ENCODE data around the gene HDDC2. TPM values are rescaled to one million over a fixed set of nuclear protein-coding genes. Genes with fewer than 3 reads are reported as not detected.

The HDDC2 gene
- polyA plus RNA-seq, 3 donors: 24.4 to 59.9 (median 42.6) TPM

GRCh38 chr6:125296471-125296870 is 5.3 kb downstream of the HDDC2 start:
- no peak overlapping the region for H3K27ac ChIP-seq (ENCODE audit: low read depth in 1 of 2, low read length in 2 of 2)
- Mint-ChIP-seq H3K9me3 (no peaks in the 10 kb centered on the region), H3K27me3 (ENCODE audit: low read depth in 3 of 3) (peaks cover 0 to 2% (median 0%) of the 10 kb centered on the region in 3 donors), H3K27ac (no peak overlapping the region), H3K4me1 (peaks cover 22% of the 10 kb centered on the region), H3K4me3 (no peak overlapping the region), H3K36me3 (peaks cover 63 to 70% of the 10 kb centered on the region in 2 donors)
- peaks cover 15 to 17% of the 10 kb centered on the region in 2 donors for H3K4me1 ChIP-seq (ENCODE audit: control insufficient read depth in 1 of 2, insufficient read depth in 2 of 2, low read length in 2 of 2)
- intact Hi-C loops (cut with micrococcal nuclease): no loop called here
- no peaks in the 10 kb centered on the region for H3K9me3 ChIP-seq (replicated peaks in 1 of 2; ENCODE audit: control insufficient read depth in 1 of 2, insufficient read depth in 1 of 2, low read length in 2 of 2)
- no peak for TF ChIP-seq CTCF (IDR thresholded peaks at IDR 0.05)
- H3K79me2 ChIP-seq (ENCODE audit: insufficient read depth, low read length): no peaks in the 10 kb centered on the region
- no peak overlapping the region for H3K4me2 ChIP-seq (replicated peaks; ENCODE audit: extremely low read depth, low read length, poor library complexity, severe bottlenecking)
- H3K27me3 ChIP-seq (ENCODE audit: control insufficient read depth in 2 of 2, insufficient read depth in 2 of 2, low read length in 2 of 2): no peaks in the 10 kb centered on the region
- no peaks in the 10 kb centered on the region for H4K20me1 ChIP-seq (ENCODE audit: insufficient read depth, low read length)
- no peak for DNase-seq
- H3K36me3 ChIP-seq (replicated peaks in 1 of 2; ENCODE audit: control insufficient read depth in 1 of 2, insufficient read depth in 2 of 2, low read length in 2 of 2): peaks cover 39 to 71% of the 10 kb centered on the region in 2 donors
- WGBS (ENCODE audit: insufficient coverage): 100% methylated on average over 1 of the region's 1 CpG
- no peak overlapping the region for H2AFZ ChIP-seq (ENCODE audit: insufficient read depth, low read depth, low read length, poor library complexity, severe bottlenecking)
- no peak overlapping the region for H3K4me3 ChIP-seq (replicated peaks in 1 of 3; ENCODE audit: low read depth in 2 of 3, low read length in 3 of 3)
- H3K9ac ChIP-seq (ENCODE audit: insufficient read depth, low read length, poor library complexity, severe bottlenecking): no peak overlapping the region

- 83% methylated on average over 2 of the region's 3 CpGs for WGBS (ENCODE audit: insufficient coverage)
- intact Hi-C loops (cut with micrococcal nuclease): no loop called here
- Mint-ChIP-seq H3K4me3 (no peak overlapping the region), H3K4me1 (peaks cover 10% of the 10 kb centered on the region), H3K36me3 (peaks cover 69 to 73% of the 10 kb centered on the region in 2 donors), H3K9me3 (no peaks in the 10 kb centered on the region), H3K27me3 (ENCODE audit: low read depth in 3 of 3) (peaks cover 0 to 2% (median 0%) of the 10 kb centered on the region in 3 donors), H3K27ac (no peak overlapping the region)
- H3K27me3 ChIP-seq (ENCODE audit: control insufficient read depth in 2 of 2, insufficient read depth in 2 of 2, low read length in 2 of 2): no peaks in the 10 kb centered on the region
- H3K27ac ChIP-seq (ENCODE audit: low read depth in 1 of 2, low read length in 2 of 2): no peak overlapping the region
- no peak overlapping the region for H2AFZ ChIP-seq (ENCODE audit: insufficient read depth, low read depth, low read length, poor library complexity, severe bottlenecking)
- peaks cover 41 to 85% of the 10 kb centered on the region in 2 donors for H3K36me3 ChIP-seq (replicated peaks in 1 of 2; ENCODE audit: control insufficient read depth in 1 of 2, insufficient read depth in 2 of 2, low read length in 2 of 2)
- H3K4me3 ChIP-seq (replicated peaks in 1 of 3; ENCODE audit: low read depth in 2 of 3, low read length in 3 of 3): no peak overlapping the region
- H3K4me2 ChIP-seq (replicated peaks; ENCODE audit: extremely low read depth, low read length, poor library complexity, severe bottlenecking): no peak overlapping the region
- peaks cover under 1 to 5% of the 10 kb centered on the region in 2 donors for H3K4me1 ChIP-seq (ENCODE audit: control insufficient read depth in 1 of 2, insufficient read depth in 2 of 2, low read length in 2 of 2)
- DNase-seq: no peak
- H4K20me1 ChIP-seq (ENCODE audit: insufficient read depth, low read length): no peaks in the 10 kb centered on the region
- H3K9ac ChIP-seq (ENCODE audit: insufficient read depth, low read length, poor library complexity, severe bottlenecking): no peak overlapping the region
- TF ChIP-seq CTCF (IDR thresholded peaks at IDR 0.05): no peak
- no peaks in the 10 kb centered on the region for H3K9me3 ChIP-seq (replicated peaks in 1 of 2; ENCODE audit: control insufficient read depth in 1 of 2, insufficient read depth in 1 of 2, low read length in 2 of 2)
- no peaks in the 10 kb centered on the region for H3K79me2 ChIP-seq (ENCODE audit: insufficient read depth, low read length)
These were observed 6.8 kb downstream of the HDDC2 start for GRCh38 chr6:125294925-125295324.
